ENCODE measurements around the gene HIVEP2.

The HIVEP2 gene

GRCh38 chr6:142810952-142811514 lies 133.9 kb downstream of the HIVEP2 start:
- DNase-seq, result no peak

- no peak for DNase-seq
Measured at GRCh38 chr6:142809947-142810346, 135.0 kb downstream of the HIVEP2 start.

GRCh38 chr6:142808405-142809061 lies 136.4 kb downstream of the HIVEP2 start:
- no peak for DNase-seq

GRCh38 chr6:142805042-142805441 lies 139.9 kb downstream of the HIVEP2 start:
- no peak for DNase-seq

GRCh38 chr6:142804490-142804889 lies 140.5 kb downstream of the HIVEP2 start:
- DNase-seq, result no peak

- no peak for DNase-seq
Measured at GRCh38 chr6:142803495-142804058, 141.4 kb downstream of the HIVEP2 start.

- no peak for DNase-seq
Measured at GRCh38 chr6:142803032-142803431, 141.9 kb downstream of the HIVEP2 start.

GRCh38 chr6:142802124-142802523 lies 142.9 kb downstream of the HIVEP2 start:
- DNase-seq, result no peak

- DNase-seq, result no peak
Measured at GRCh38 chr6:142800240-142800639, 144.7 kb downstream of the HIVEP2 start.

GRCh38 chr6:142799639-142800038 lies 145.3 kb downstream of the HIVEP2 start:
- DNase-seq, result no peak

- DNase-seq, result no peak
Measured at GRCh38 chr6:142797159-142797558, 147.8 kb downstream of the HIVEP2 start.

GRCh38 chr6:142796571-142796970 lies 148.4 kb downstream of the HIVEP2 start:
- DNase-seq, result no peak

GRCh38 chr6:142796024-142796423 lies 149.0 kb downstream of the HIVEP2 start:
- DNase-seq, result no peak

GRCh38 chr6:142794424-142794823 lies 150.6 kb downstream of the HIVEP2 start:
- no peak for DNase-seq

GRCh38 chr6:142790257-142790656 lies 154.7 kb downstream of the HIVEP2 start:
- no peak for DNase-seq

GRCh38 chr6:142787422-142787821 lies 157.6 kb downstream of the HIVEP2 start:
- no peak for DNase-seq

- DNase-seq, result no peak
Measured at GRCh38 chr6:142786476-142786875, 158.5 kb downstream of the HIVEP2 start.

GRCh38 chr6:142784344-142784743 lies 160.6 kb downstream of the HIVEP2 start:
- DNase-seq, result no peak

GRCh38 chr6:142783499-142783898 lies 161.5 kb downstream of the HIVEP2 start:
- no peak for DNase-seq

- DNase-seq, result no peak
Measured at GRCh38 chr6:142781129-142781528, 163.8 kb downstream of the HIVEP2 start.

GRCh38 chr6:142773859-142774648 lies 170.9 kb downstream of the HIVEP2 start:
- no peak for DNase-seq

- no peak for DNase-seq
Measured at GRCh38 chr6:142773324-142773723, 171.7 kb downstream of the HIVEP2 start.

GRCh38 chr6:142771162-142771561 lies 173.8 kb downstream of the HIVEP2 start:
- no peak for DNase-seq

- DNase-seq, result no peak
Measured at GRCh38 chr6:142765306-142765705, 179.7 kb downstream of the HIVEP2 start.

Measured in GDM1 (cell line).